ENCODE data around the gene PDE12. TPM values are rescaled to one million over a fixed set of nuclear protein-coding genes. Genes with fewer than 3 reads are reported as not detected.

The PDE12 gene
- total and polyA plus RNA-seq, 2 of the 13 experiments (the other 11 are each of a cell fraction or from before 2014, with no cell fraction given) = 9.0 to 17.8 TPM

DNA sequence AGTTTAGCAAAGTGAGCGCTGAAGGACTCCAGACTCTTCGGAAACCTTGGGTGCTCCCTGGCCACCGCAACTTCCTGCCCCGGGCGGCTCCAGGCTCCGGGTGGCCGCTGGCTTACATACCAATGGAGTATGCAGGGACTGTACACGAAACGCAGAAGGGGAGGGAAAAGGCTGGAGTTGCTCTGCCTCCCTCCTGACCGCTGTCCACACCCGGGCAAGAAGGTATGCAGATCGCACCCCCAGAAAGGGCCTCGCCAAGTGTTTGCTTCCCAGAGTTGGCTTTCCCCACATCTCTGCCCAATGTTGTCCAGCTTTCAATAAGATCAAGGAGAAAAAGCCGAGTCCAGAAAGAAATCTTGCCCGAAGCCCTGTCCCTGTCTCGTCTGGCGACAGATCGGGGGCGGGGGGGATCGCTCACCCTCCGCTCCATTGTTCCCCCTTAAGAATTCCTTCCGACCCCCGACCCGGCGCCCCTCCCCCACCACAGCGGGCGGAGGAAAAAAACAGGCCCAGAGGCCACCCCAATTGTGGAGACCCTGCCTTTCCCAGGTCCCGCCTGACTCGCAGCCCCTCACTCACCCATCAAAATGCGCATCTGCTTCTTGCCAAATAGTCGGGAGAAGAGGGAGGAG, 40.5 kb downstream of the PDE12 start (continued):
- no peak; the same call in 1 of the 2 replicates for TF ChIP-seq ZNF451 (CRISPR knock-in tag; IDR thresholded peaks at IDR 0.05)
- no peak for TF ChIP-seq NR2F6 (IDR thresholded peaks at IDR 0.05)
- TF ChIP-seq NR2F6 (CRISPR knock-in tag; IDR thresholded peaks at IDR 0.05) = no peak
- TF ChIP-seq ZNF205 (CRISPR knock-in tag; IDR thresholded peaks at IDR 0.05) = no peak
- no peak for TF ChIP-seq KLF12 (CRISPR knock-in tag; IDR thresholded peaks at IDR 0.05; ENCODE audit: borderline replicate concordance)
- no peak for TF ChIP-seq CEBPB (IDR thresholded peaks at IDR 0.05; ENCODE audit: borderline replicate concordance, low read depth, low read length)
- TF ChIP-seq MAFK (conservative IDR thresholded peaks at IDR 0.05 in 1 of 2, IDR thresholded peaks at IDR 0.05 in 1 of 2; ENCODE audit: low read length in 2 of 2) = no peak
- no peak for TF ChIP-seq SYNCRIP (IDR thresholded peaks at IDR 0.05; ENCODE audit: insufficient read depth, low read depth, low read length)
- TF ChIP-seq, protein P1, sequence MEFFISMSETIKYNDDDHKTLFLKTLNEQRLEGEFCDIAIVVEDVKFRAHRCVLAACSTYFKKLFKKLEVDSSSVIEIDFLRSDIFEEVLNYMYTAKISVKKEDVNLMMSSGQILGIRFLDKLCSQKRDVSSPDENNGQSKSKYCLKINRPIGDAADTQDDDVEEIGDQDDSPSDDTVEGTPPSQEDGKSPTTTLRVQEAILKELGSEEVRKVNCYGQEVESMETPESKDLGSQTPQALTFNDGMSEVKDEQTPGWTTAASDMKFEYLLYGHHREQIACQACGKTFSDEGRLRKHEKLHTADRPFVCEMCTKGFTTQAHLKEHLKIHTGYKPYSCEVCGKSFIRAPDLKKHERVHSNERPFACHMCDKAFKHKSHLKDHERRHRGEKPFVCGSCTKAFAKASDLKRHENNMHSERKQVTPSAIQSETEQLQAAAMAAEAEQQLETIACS (CRISPR knock-in tag; IDR thresholded peaks at IDR 0.05) = no peak
- TF ChIP-seq KAT2B (IDR thresholded peaks at IDR 0.05; ENCODE audit: borderline replicate concordance, low read depth, low read length) = no peak
- TF ChIP-seq, protein P2, sequence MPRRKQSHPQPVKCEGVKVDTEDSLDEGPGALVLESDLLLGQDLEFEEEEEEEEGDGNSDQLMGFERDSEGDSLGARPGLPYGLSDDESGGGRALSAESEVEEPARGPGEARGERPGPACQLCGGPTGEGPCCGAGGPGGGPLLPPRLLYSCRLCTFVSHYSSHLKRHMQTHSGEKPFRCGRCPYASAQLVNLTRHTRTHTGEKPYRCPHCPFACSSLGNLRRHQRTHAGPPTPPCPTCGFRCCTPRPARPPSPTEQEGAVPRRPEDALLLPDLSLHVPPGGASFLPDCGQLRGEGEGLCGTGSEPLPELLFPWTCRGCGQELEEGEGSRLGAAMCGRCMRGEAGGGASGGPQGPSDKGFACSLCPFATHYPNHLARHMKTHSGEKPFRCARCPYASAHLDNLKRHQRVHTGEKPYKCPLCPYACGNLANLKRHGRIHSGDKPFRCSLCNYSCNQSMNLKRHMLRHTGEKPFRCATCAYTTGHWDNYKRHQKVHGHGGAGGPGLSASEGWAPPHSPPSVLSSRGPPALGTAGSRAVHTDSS (CRISPR knock-in tag; conservative IDR thresholded peaks at IDR 0.05) = no peak
- TF ChIP-seq, protein P3, sequence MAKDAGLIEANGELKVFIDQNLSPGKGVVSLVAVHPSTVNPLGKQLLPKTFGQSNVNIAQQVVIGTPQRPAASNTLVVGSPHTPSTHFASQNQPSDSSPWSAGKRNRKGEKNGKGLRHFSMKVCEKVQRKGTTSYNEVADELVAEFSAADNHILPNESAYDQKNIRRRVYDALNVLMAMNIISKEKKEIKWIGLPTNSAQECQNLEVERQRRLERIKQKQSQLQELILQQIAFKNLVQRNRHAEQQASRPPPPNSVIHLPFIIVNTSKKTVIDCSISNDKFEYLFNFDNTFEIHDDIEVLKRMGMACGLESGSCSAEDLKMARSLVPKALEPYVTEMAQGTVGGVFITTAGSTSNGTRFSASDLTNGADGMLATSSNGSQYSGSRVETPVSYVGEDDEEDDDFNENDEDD (CRISPR knock-in tag; IDR thresholded peaks at IDR 0.05; ENCODE audit: borderline replicate concordance) = no peak
- TF ChIP-seq PHF5A (CRISPR knock-in tag; IDR thresholded peaks at IDR 0.05; ENCODE audit: low read depth, unreplicated experiment) = no peak
- TF ChIP-seq ZMYM3 (CRISPR knock-in tag; IDR thresholded peaks at IDR 0.05) = no peak
- no peak for TF ChIP-seq ZNF260 (CRISPR knock-in tag; IDR thresholded peaks at IDR 0.05; ENCODE audit: borderline replicate concordance, low read depth)
- TF ChIP-seq, protein P4, sequence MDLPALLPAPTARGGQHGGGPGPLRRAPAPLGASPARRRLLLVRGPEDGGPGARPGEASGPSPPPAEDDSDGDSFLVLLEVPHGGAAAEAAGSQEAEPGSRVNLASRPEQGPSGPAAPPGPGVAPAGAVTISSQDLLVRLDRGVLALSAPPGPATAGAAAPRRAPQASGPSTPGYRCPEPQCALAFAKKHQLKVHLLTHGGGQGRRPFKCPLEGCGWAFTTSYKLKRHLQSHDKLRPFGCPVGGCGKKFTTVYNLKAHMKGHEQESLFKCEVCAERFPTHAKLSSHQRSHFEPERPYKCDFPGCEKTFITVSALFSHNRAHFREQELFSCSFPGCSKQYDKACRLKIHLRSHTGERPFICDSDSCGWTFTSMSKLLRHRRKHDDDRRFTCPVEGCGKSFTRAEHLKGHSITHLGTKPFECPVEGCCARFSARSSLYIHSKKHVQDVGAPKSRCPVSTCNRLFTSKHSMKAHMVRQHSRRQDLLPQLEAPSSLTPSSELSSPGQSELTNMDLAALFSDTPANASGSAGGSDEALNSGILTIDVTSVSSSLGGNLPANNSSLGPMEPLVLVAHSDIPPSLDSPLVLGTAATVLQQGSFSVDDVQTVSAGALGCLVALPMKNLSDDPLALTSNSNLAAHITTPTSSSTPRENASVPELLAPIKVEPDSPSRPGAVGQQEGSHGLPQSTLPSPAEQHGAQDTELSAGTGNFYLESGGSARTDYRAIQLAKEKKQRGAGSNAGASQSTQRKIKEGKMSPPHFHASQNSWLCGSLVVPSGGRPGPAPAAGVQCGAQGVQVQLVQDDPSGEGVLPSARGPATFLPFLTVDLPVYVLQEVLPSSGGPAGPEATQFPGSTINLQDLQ (CRISPR knock-in tag; IDR thresholded peaks at IDR 0.05) = no peak; the same call in 1 of the 2 replicates
- no peak for TF ChIP-seq MEIS2 (CRISPR knock-in tag; IDR thresholded peaks at IDR 0.05)
- TF ChIP-seq EED (CRISPR knock-in tag; IDR thresholded peaks at IDR 0.05) = no peak
- TF ChIP-seq ZNF747 (CRISPR knock-in tag; IDR thresholded peaks at IDR 0.05; ENCODE audit: borderline replicate concordance) = 0 out of 2 replicates have a peak, but pooled peaks have one; percentile 19
- TF ChIP-seq, protein P5, sequence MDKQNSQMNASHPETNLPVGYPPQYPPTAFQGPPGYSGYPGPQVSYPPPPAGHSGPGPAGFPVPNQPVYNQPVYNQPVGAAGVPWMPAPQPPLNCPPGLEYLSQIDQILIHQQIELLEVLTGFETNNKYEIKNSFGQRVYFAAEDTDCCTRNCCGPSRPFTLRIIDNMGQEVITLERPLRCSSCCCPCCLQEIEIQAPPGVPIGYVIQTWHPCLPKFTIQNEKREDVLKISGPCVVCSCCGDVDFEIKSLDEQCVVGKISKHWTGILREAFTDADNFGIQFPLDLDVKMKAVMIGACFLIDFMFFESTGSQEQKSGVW (CRISPR knock-in tag; IDR thresholded peaks at IDR 0.05; ENCODE audit: borderline replicate concordance) = no peak
- peak; percentile 49 for TF ChIP-seq HNRNPLL (IDR thresholded peaks at IDR 0.05; ENCODE audit: low read depth, low read length, poor library complexity, severe bottlenecking)
- no peak for TF ChIP-seq ZNF44 (CRISPR knock-in tag; IDR thresholded peaks at IDR 0.05)

All from HepG2 (cell line).